GM18858 (cell line): ENCODE data around the gene PIEZO1.

Experiments
- ATAC-seq: cut with Tn5 transposase; IDR thresholded peaks from one replicate; pipeline ENCODE4 v1.9.1; 2021; ENCODE audit not compliant: unreplicated experiment

PIEZO1 gene

DNA sequence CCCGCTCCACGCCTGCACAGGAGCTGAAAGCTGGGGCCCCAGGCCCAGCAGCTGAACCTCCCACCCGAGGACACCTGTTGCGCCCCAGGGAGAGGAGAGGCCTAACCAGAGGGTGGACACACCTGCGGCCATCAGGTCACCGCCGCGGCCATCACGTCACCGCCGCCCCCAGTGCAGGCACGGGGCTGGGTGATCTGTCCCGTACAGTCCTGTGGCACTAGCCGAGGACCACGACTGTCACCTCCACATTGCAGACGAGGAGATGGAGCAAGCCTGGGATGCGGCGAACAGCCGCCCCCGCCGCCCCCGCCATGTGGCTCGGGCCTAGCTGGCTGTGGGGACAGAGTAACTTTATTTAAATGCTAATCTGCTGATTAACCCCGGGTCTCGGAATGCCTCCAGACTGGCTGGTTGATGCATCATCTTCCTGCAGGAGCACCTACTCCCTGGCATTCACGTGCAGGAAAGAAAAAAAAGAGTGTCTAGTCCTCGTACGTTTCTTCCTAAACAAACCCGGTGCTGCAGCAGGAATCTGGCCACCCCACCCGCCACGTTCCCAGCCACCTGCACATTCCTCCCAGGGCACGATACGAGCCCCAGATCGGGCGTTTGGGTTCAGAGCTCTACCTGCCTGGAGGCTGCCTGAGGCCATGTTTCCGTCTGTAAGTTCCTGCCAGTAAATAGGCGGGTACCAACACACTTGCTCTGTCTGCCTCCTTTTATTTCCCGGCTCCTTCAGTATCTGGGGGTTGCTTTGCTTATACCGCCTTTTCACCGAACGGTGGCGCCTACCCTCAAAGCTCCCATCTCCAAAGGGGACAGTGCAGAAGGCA is 29.9 kb downstream of the PIEZO1 start:
- ATAC-seq: no peak

DNA sequence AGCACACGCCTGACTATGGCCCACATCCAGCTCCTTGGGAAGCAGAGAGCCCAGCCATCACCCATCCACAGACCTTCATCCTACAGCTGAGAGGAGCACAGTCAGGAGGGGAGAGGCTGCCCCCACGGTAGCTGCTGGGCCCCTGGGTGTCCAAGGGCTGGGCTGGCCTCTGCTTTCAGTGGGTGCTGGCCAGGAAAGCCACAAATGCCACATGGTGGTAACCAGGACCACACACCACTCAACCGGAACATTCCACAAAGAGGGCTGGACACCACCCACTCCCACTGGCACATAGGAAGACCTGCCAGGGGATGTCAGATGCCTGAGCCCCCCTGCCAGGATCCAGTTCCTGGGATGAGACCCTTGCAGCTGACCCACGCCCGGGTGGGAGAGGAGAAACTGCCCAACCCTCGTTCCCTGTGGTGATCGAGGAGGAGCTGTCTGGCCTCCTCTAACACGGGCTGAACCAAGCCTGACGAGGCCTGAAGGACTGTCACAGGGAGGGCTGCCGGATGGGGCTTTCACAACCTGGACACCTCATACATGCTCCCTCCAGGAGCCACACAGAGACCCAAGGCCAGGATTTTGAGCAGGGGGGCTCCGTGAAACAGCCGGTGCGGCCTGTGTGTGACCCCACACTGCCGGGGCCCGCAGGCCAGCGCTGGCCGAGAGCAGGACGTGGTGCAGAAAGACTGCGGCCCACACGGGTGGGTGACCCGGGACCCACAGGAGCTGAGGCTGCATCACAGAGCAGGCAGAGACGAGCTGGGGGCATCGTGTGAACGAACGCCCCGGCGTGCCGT is 30.7 kb downstream of the PIEZO1 start:
- ATAC-seq: no peak

- ATAC-seq: no peak
Observed at GRCh38 chr16:88753602-88754001, 31.4 kb downstream of the PIEZO1 start.

- no peak for ATAC-seq
Observed at GRCh38 chr16:88753191-88753590, 31.8 kb downstream of the PIEZO1 start.

GRCh38 chr16:88752386-88753002 is 32.5 kb downstream of the PIEZO1 start:
- no peak for ATAC-seq

DNA sequence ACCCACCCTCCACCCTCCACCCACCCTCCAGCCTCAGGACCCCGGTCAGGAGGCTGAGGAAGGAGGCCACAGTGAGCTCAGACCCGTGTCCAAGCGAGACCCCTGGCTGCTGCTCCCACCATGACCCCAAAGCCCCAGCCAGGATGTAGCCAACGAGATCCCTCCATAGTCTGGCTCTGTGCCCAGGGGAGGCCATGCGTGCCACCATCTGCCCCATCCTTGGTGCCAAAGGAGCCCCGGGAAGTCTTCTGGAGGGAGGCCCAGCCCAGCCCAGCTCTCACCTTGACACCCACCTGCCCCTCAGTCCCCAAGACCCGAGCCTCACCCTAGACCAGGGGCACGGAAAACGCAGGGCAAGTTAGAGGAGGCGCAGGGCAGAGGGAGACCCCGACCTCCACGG is 34.2 kb downstream of the PIEZO1 start:
- no peak for ATAC-seq

- ATAC-seq: no peak
Observed at GRCh38 chr16:88749358-88749757, 35.7 kb downstream of the PIEZO1 start.

- ATAC-seq: no peak
Observed at GRCh38 chr16:88748364-88748763, 36.7 kb downstream of the PIEZO1 start.

DNA sequence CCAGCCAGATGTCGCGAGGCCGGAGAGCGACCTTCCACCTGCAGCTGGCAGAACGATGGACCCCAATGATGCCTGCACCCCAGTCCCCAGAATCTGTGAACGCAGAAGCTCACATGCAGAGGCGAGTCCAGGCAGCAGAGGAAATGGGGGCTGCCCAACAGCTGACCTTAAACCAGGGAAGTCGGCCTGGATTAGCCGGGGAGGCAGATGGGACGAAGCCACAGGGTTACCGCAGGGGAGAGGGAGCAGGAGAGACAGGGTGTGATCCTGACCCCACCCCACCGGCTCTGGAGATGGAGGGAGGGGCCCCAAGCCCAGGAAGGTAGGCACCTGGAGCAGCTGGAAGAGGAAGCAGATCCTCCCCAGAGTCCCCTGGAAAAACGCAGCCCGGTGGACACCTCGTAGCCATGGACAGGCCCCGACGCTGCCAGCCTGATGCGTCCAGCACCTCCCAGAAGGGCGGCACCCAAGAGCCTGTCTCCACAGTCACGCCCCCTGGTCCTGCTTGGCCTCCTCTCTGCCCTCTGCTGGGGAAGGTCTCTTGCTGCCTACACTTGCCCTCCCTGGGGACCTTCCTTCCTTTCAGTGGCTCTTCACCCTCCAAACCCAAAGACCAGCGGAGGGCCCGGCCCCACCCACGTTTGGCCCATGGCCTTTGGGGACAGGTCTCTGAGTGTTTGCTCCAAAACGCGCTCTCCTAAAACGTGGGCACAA is 37.3 kb downstream of the PIEZO1 start:
- no peak for ATAC-seq

DNA sequence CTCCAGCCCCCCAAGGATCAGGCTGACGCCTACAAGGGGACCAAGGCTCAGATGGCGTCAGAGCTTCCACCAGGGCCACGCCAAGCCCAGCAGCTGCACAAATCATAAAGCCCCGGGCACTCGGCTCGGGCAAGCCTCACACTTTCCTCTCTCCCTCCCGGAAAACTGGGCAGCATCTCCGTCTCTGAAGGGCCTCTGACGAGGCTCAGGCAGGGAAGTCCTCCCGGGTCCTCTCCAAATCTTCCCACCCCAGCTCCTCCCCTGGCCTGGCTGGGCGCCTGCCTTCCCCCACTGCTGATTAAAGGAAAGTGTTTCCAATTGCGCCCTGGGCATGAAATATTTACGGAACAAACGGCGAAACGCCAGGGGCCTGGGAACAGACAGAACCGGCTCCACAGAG is 38.5 kb downstream of the PIEZO1 start:
- no peak for ATAC-seq

DNA sequence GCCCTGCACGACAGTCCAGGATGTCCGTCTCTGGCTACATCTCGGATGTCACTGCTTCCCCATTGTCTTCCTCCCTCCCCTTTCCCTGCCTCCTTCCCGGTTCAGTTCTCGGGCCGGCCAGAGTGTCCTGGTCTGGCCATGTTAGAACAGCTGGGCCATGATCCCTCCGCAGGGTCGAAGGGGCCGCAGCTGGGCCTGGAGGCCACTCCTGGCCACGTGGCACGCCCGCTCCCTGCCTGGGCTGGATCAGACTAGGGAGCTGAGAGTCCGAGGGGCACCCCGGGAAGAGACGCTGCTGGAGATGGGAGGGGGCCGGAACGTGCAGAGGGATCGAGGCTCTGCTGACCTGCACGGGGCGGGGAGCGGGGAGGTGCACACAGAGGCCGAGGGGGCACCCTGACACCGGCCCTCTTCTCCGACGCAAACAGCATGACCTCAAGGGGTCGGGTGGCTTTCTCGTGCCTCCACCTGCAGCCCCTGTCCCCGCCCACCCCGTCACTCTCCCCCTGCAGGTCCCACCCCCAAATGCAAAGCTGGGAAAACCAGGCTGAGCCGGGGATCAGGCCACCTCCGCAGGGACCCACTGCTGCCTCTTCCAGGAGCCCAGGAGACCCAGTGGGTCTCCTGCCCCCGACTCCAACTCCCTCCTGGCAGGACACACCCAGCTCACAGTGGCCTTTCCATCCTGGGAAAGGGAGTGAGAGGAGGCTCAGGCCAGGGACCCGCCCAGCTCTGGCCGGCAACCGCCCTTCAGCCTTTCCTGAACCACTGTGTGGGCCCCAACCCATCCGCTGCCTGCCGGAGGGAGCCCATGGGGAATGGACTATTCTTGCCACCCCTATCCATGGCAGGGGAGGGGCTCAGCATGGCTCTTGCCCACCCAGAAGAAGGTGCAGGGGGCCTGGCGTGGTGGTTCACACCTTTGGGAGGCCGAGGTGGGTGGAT is 40.2 kb downstream of the PIEZO1 start:
- no peak for ATAC-seq

- no peak for ATAC-seq
Observed at GRCh38 chr16:88743693-88744576, 41.1 kb downstream of the PIEZO1 start.

- ATAC-seq: no peak
Observed at GRCh38 chr16:88742896-88743605, 42.0 kb downstream of the PIEZO1 start.

DNA sequence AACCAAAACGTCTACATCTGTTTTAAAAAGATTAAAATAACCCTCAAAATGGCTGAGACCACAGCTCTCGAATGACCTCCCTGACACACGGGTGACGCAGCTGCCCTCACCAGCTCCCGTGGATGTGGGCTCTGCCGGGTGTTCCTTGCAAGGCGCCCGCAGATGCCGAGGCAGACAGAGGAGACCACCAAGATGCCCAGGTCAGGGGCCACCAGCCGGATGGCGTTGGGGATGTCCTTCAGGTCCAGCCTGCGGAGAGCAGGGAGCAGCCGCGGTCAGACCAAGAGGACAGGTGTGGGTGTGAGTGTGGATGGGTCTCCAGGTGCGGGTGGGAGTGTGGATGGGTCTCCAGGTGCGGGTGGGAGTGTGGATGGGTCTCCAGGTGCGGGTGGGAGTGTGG is 43.7 kb downstream of the PIEZO1 start:
- no peak for ATAC-seq

GRCh38 chr16:88740727-88741055 is 44.3 kb downstream of the PIEZO1 start:
- no peak for ATAC-seq

GRCh38 chr16:88739977-88740726 is 44.9 kb downstream of the PIEZO1 start:
- ATAC-seq: no peak

DNA sequence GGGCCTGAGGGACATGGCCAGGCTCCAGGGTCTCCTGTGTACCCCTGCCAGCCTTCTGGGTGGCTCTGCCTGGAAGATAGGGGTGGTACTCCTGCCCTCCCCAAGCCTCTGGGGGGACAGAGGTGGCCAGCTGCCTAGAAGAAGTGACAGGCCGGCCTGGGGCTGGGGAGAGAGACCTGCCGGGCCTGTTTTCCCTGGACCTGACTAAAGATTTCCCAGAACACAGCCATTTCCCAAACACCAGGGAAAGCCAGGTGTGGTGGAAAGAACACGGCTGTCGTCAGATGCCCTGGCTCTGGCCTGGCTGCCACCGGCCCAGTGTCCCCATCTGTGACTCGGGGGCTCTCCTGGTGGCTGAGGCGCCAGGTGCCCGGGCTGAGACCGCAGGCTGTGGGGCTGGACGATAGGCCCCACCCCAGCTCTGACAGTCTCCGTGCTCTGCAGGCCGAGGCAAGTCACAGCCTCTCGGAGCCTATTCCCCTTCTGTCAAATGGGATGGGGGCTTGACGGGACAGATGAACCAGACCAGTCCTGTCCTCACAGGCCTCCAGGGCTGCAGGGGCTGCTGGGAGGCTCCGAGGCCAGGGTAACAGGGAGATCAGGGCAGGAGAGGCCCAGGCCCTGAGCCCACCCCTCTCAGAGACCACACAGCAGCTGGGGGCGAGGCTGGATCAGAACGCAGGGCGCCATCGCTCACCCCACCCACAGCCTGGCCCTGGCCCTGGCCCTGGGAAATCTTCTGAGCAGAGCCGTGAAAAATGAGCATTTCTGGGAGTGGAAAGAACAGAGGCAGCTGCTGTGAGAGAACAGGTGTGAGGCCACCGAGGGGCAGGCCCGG is 45.7 kb downstream of the PIEZO1 start:
- ATAC-seq: no peak
